ENCODE data around the gene KRTAP6-2.

KRTAP6-2 gene

GRCh38 chr21:30563630-30564029, 35.1 kb downstream of the KRTAP6-2 start:
- DNase-seq: no peak

GRCh38 chr21:30563072-30563471, 35.6 kb downstream of the KRTAP6-2 start:
- DNase-seq: no peak

DNA sequence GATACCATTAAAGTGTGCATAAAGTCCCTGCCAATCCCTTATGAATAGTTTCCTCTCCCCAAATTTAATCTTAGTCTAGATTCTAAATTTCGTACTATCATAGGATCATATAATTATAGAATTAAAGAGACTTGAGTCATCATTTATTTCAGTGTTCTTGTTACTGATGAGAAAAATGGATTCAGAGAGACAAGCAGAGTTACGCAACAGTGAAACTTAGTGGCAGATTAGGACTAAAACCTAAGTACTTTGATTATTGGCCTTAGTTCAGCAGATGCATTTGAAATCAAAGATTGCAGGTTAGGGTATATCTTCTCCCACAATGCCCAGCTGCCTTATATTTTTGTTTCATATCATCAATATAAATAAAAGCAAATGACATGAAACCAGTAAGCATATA, 36.7 kb downstream of the KRTAP6-2 start:
- no peak for DNase-seq

- DNase-seq: no peak
These were observed 37.3 kb downstream of the KRTAP6-2 start, which contains the start of gene KRTAP19-7 for GRCh38 chr21:30561264-30561895. Gene KRTAP19-7 (minus strand): TSS chr21:30561314. CDS start chr21:30561289, 25 bp downstream.

GRCh38 chr21:30555095-30555494, 43.6 kb downstream of the KRTAP6-2 start:
- DNase-seq: no peak

DNA sequence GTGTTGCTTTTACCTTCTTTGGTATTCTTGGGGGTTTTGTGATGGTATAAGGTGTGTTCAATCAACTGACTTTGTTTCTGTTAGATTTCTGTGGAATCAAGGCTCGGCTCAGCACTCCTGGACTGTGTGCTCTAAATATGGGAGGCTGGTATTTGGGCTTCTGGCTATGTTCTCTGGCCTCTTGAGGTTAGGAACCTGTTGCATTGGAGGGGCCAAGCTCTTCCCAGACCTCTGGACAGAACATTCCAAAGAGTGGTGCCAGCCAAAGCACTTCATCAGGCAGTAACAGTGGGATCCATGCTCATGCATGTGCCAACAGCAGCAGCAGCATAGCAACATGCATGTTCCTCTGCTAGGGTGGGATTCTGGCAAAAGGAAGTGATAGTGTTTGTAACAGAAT, 45.9 kb downstream of the KRTAP6-2 start:
- DNase-seq: no peak
